Measurements from ENCODE around the gene ARHGAP28.

- TF ChIP-seq POLR2A (IDR thresholded peaks at IDR 0.05; ENCODE audit: low read depth, low read length), result no peak
- no peak for TF ChIP-seq POLR2AphosphoS5 (IDR thresholded peaks at IDR 0.05; ENCODE audit: low read depth, low read length)
- no peak for TF ChIP-seq PAX5 (IDR thresholded peaks at IDR 0.05; ENCODE audit: insufficient read depth, low read length, severe bottlenecking)
- no peak for TF ChIP-seq TAF1 (IDR thresholded peaks at IDR 0.05; ENCODE audit: low read depth, low read length)
Observed at GRCh38 chr18:6886797-6887330, 157.3 kb downstream of the ARHGAP28 start.

All from GM12891 (cell line).